Suprapubic skin (tissue), 4 donors: Measurements from ENCODE around the gene ZSWIM5.

Source experiments
- POLR2A ChIP-seq, 2 donors: fragments of 450-650 bp; IDR thresholded peaks; one replicate each; pipeline ENCODE4 v1.6.1; 2017; ENCODE audit warnings: antibody characterized with exemption in 2 of 2, mild to moderate bottlenecking in 2 of 2, moderate library complexity in 2 of 2
- POLR2AphosphoS5 ChIP-seq, 3 donors: sonication (generic); formaldehyde crosslinking; IDR thresholded peaks; one replicate each; pipeline ENCODE4 v1.6.1; 2017; ENCODE audit warnings: antibody characterized with exemption in 3 of 3
- TF ChIP-seq, protein P1 (sequence below), 2 donors: fragments of 200-600 bp in 1 of 2; fragments of 450-650 bp in 1 of 2; sonication (generic) in 1 of 2; IDR thresholded peaks; one replicate each; pipeline ENCODE4 v1.5.1; 2016 to 2019; ENCODE audit warnings: antibody characterized with exemption in 2 of 2, mild to moderate bottlenecking in 1 of 2, moderate library complexity in 1 of 2

DNA sequence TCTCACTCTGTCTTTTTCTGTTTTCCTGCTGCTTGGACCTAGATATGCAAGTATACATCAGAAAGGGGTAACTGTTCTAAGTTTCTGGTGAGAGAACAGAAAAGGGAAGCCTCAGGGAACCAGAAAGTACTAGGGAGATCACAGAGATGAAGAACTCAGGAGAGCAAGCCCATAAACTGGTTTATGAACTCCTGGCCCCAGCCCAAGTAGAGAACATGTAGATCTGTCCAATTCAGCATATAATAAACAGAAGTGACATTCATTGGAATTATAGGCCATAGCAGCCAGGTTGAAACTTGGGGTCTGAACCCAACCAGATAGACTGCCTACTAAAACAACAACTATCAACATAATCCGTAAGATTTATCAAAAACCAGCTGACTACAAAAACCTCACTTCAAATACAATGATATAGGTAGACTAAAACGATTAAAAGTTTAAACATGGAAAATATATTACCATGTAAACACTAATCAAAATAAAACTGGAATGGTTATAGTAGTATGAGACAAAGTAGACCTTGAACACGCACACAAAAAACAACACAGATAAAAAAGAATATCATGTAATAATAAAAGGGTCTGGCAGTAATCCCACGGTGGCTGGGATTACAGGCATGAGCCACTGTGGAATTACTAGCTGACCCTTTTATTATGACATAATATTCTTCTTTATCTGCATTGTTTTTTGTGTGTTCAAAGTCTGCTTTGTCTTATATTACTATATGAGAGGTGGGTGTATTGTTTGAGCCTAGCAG, 65.0 kb downstream of the ZSWIM5 start:
- TF ChIP-seq POLR2AphosphoS5 (IDR thresholded peaks at IDR 0.05) (no peak), POLR2A (IDR thresholded peaks at IDR 0.05) (no peak)
- TF ChIP-seq, protein P1, sequence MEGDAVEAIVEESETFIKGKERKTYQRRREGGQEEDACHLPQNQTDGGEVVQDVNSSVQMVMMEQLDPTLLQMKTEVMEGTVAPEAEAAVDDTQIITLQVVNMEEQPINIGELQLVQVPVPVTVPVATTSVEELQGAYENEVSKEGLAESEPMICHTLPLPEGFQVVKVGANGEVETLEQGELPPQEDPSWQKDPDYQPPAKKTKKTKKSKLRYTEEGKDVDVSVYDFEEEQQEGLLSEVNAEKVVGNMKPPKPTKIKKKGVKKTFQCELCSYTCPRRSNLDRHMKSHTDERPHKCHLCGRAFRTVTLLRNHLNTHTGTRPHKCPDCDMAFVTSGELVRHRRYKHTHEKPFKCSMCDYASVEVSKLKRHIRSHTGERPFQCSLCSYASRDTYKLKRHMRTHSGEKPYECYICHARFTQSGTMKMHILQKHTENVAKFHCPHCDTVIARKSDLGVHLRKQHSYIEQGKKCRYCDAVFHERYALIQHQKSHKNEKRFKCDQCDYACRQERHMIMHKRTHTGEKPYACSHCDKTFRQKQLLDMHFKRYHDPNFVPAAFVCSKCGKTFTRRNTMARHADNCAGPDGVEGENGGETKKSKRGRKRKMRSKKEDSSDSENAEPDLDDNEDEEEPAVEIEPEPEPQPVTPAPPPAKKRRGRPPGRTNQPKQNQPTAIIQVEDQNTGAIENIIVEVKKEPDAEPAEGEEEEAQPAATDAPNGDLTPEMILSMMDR (IDR thresholded peaks at IDR 0.05): no peak
